ENCODE measurements around the gene SMARCC2.
"Not testable (repeated sequence)": the region's sequence is repeated elsewhere in the genome, so short reads cannot be mapped to it uniquely, and the experiment has no call there.

Gene SMARCC2

DNA sequence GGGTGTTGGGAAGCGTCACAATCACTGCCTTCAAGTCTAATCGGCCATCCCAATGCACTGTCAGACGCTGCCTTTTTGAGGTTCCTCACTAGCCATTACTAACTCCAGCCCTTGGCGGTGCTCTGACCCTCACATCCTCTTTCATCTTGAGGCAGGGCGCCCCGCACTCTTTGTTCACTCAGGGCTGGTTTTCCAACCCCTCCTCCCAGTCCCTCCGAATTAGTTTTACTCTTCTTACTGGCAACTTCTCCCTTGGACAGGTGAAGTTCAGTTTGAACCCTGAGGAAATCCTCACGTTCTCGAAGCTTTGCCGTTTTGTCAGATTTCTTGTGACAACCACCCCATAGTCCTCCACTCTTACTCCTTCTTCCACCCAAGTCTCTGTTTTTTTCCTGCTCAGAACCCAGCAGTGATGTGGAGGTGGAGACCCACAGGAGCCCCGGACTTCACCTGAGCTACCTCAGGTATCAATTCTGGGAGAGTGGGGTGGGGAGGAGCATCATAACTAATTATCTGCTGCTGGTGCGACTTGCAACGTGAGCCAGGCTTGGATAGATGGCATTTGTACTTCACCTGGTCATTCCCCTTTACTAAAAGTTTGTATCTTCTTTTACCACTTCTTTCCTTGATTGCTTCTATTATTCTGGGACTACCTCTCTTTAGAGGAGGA lies 70.5 kb downstream of the SMARCC2 start:
- no peak for DNase-seq

- peak; percentile 97 for DNase-seq
These were observed 71.2 kb downstream of the SMARCC2 start, which contains the start of gene ZC3H10 for GRCh38 chr12:56117778-56118687. Gene ZC3H10, plus strand, starts transcription at chr12:56118266. Its CDS starts 2,297 bp downstream, at chr12:56120563.

- not testable (repeated sequence) for DNase-seq
These were observed 72.1 kb downstream of the SMARCC2 start for GRCh38 chr12:56117082-56117706.

- DNase-seq: peak; percentile 85
These were observed 72.8 kb downstream of the SMARCC2 start, which contains the start of gene RPL41 for GRCh38 chr12:56116267-56117081. Gene RPL41, plus strand, starts transcription at chr12:56116633.

DNA sequence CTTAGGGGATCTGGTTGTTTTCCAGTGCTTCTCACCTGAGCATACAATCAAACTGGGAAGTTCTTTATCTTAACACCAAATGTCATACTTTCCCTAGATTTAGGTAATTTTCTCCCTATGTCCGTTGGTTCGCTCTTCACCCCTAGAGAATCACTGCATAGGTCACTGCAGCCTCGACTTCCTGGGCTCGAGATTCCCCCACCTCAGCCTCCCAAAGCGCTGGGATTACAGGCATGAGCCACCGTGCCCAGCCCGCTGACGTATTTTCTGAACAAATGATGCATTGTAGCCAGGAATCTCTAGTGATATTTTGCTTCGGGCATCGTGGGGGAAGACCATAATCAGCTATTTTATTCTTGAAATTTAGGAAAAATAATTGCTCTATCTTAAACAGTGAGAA lies 74.0 kb downstream of the SMARCC2 start:
- no peak for DNase-seq

DNA sequence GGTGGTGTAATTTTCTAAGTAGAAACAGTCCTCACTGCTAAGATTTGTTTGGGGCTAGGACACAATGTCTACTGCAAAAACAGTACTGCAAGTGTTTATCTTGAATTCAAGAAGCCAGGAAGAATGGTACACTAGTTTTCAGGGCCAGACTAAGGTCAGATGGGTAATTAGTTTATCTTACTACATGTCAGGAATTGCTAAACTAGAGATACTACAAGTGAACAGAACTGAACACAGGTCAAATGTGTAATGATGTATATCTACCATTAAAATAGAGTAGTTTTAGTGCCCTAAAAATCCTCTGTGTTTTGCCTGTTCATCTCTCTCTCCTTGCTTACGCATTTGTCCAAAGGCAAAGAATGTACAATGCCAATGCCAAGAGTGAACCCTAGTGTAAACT lies 75.2 kb downstream of the SMARCC2 start:
- DNase-seq: no peak

Measured in stimulated activated naive CD4-positive, alpha-beta T cell treated with Interleukin-2 at 50 U/mL for 16 hours (primary cell).